Measurements from ENCODE around the gene CD38.

CD38 gene

DNA sequence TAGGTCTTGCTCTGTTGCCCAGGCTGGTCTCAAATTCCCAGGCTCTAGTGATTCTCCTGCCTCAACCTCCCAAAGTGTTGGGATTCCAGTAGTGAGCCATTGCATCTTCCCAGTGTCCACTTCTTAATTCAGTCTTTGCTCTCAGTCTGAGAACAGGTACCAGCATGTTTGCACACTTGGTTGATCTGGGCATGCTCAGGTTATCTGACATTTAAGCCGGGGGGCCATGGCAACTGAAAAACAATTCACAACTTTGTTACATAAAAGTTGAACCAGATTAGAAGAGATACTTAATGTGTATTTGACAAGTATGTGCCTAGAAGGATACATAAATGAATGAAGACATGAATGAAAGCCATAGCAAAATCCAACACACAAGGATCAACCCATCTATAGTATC lies 121.4 kb downstream of the CD38 start:
- DNase-seq (ENCODE audit: low read depth): no peak

DNA sequence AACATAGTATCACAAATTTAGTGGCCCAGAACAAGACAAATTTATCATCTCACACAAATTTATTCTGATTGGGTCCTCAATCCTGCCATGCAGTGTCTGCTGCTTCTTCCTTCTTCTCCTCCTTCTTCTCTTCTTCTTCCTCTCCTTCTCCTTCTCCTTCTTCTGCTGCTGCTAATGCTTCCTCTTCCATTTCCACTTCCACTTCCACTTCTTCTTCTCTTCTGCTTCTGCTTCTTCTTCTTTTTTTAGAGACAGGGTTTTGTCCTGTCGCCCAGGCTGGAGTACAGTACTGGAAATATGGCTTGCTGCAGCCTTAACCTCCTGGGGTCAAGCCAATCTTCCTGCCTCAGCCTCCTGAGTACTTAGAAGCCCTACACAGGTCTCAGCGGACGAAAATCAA lies 122.9 kb downstream of the CD38 start:
- no peak for DNase-seq (ENCODE audit: low read depth)

DNA sequence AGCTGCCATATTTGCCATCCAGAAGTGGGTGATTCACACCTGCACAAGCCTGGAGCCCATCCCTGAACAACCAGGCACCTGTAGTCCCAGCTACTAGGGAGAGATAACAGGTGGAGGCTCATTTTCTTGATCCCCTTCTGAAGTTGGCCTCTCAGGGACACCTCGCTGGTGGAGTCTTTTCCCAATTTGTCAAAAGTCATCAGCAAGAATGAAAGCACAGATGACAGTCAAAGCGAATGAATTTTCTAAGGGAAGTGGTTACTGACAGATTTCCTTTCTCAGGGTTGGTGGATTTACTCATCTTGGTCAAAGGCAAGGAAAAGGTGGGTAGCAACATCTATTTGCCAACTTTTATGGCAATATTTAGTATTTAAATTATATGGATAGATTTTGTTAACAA lies 123.9 kb downstream of the CD38 start:
- DNase-seq (ENCODE audit: low read depth): no peak

DNA sequence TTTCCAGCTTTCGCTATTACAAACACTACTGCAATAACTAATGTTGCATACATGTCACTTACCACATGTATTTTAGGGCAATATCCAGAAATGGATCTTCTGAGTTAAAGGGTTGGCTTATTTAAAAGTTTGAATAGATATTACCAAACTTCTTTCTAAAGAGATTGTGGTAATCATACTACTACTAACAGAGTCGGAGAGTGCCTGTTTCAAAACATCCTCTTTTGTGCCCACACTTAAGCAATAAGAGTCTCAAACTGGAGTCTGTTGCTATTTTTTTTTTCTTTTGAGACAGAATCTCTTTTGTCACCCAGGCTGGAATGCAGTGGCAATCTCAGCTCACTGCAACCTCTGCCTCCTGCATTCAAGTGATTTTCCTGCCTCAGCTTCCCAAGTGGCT lies 124.6 kb downstream of the CD38 start:
- no peak for DNase-seq (ENCODE audit: low read depth)
